NCI-H226 (cell line): ENCODE measurements around the gene C15orf40.

Experiments
- DNase-seq: peaks from one replicate; pipeline ENCODE4 v3.0.0-alpha.2; 2015

The C15orf40 gene

DNA sequence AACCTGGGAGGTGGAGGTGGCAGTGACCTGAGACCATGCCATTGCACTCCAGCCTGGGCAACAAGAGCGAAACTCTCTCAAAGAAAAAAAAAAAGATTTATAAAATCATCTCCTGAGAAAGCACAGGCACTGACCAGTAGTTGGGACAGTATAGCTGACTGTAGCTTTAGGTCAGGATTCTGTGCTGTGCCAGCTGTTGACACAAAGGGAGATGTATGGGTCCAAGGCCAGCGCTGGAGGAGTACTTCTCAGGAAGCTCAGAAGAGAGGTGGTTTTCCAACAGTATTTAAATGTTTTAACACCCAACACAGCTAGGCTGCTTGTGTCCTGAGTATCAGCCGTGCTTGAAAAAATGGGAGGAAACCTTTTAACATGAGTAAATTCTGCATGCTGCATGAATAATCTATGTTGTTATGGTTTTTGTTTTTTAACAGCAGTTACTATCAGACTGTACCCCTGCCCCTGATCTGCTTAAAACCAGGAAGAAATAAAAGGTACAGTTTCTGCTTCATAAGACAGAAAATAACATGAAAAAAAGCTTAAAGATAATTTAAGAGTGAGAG is 18.9 kb downstream of the C15orf40 start:
- DNase-seq, result no peak

DNA sequence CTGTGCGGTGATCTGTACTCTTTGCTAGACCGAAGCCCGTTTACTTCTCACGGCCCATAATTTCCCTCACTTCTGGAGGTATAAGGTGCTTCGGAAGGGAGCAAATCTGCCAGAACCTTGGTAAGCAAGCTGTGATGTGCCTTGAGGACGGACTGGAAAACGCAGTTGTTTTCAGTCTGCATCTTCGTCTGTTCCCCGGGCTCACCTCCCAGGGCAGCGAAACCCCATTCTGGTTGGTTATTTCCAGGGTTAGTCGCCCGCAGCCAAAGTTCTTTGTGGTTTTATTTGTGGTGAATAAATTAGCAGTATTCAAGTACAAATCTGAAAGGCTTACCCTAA is 25.0 kb downstream of the C15orf40 start:
- DNase-seq, result no peak

GRCh38 chr15:82985688-82986441 is 25.6 kb downstream of the C15orf40 start, which contains the start of gene RAMAC:
Gene RAMAC (plus strand): TSS chr15:82986210. CDS start chr15:82989019, 2,809 bp downstream.
- peak; percentile 97 for DNase-seq

DNA sequence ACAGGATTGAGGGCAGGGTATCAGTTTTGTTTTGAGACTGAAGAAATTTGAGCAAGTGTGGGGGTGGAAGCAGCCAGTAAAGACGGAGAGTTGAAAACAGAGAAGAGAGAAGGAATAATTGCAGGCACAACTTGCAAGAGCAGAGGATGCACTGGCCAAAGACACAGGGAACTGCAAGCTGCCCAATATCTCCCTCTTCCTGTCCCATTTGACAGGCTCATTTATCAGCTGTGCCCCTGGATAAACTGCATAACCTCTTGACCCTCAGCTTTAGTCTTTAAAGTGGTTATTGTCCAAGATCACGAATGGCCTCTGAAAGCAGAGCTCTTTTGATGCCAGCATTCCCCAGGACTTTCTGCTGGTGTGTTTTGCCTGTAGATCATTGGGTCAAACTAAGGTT is 30.5 kb downstream of the C15orf40 start:
- DNase-seq, result no peak

DNA sequence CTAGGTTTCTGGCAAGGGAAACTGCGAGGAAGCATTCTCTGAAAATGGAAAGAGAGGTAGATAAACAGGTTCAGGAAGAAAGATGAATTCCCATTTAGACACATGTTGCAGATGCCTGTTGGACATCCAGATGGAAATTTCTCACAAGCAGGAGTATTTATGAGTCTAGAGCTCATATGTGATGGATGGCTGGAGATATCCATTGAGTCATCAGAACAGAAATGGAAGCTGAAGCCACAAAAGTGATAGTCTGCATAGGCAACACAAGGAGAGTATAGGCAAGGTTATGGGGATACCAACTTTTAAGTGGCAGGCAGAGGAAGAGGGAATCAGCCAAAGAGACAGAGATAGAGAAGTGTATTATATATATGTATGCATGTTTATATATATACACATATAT is 31.7 kb downstream of the C15orf40 start:
- DNase-seq, result peak; percentile 18

- DNase-seq, result no peak
Measured at GRCh38 chr15:82978438-82978837, 33.0 kb downstream of the C15orf40 start.

GRCh38 chr15:82977076-82977475 is 34.4 kb downstream of the C15orf40 start:
- no peak for DNase-seq

- DNase-seq, result no peak
Measured at GRCh38 chr15:82972990-82973389, 38.4 kb downstream of the C15orf40 start.

DNA sequence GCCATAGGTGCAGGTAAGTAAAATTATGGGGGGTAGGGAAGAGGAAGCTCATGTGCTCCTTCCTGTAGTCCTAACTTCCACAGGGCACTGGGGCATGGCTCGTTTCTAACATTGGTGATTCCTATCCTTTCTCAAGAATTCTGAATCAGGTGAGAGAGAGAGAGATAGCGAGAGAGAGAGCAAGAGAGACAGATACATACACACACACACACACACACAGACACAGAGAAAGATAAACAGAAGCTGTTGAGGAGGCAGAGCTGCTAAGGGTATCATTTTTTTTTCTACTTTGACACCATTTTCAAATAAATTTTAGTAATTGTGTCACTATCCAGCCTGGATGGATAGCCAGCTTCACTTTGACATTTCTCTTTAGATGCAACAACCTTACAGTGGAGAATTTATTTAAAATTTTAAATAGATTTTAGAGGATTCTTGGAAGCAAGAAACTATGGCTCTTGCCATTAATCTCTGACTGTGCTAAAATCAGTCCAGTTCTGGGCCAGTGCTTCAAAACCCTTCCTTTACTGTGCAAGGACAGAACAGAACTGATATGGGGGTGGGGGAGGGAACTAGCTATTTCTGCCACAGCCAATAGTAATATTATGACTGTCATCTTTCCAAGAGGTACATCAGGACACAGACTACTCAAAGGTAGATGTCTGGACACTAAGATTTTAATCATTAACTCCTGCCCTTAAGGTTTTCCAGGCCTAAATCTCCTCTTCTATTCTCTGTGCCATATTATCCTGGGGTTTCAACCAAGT is 40.0 kb downstream of the C15orf40 start:
- no peak for DNase-seq

DNA sequence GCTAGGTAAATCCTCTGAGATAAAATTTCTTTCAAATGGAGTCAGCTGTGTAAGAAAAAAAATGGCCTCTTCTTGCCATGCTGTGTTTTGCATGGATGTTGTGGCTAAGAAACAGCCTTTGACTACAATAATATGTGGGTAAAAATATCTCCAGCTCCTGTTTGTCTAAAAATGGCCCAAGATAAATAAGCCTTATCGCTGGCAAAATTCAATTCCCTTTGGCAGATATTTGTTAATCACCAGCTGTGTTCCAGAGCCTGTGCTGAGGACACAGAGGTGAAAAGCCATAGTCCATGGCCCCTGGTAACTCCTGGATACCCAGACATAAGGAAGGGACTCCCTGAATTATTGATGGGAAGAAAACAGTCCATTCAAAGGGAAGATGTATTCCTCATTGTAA is 40.7 kb downstream of the C15orf40 start:
- DNase-seq, result no peak

DNA sequence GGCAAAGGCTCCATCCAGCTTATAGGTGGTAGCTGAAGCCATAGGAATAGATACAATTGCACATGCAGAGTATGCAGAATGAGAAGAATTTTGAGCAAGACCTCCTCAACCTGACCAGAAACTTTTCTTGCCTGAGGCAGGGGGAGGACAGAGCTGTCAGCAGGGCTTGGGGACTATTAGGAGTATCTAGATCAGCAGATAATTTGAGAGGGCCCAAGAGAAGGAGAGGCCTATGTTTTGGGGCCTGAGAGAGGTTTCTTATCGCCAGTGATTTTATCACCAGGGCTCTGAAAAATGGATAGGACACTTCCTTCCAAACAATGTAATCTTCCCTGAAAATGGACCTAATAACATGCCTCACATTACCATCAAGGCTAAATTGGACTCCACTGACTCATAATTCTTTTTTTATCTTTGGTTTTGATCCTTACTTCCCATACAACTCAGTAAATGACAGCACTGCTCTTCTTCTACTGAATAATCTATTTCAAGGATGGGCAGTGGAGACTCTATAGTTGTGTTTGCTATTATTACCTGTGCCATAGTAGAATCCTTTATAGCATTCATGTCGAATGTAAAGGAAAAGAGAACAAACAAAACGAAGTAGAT is 41.3 kb downstream of the C15orf40 start:
- no peak for DNase-seq

GRCh38 chr15:82969353-82969752 is 42.1 kb downstream of the C15orf40 start:
- no peak for DNase-seq

GRCh38 chr15:82968066-82968465 is 43.4 kb downstream of the C15orf40 start:
- DNase-seq, result peak; percentile 68

DNA sequence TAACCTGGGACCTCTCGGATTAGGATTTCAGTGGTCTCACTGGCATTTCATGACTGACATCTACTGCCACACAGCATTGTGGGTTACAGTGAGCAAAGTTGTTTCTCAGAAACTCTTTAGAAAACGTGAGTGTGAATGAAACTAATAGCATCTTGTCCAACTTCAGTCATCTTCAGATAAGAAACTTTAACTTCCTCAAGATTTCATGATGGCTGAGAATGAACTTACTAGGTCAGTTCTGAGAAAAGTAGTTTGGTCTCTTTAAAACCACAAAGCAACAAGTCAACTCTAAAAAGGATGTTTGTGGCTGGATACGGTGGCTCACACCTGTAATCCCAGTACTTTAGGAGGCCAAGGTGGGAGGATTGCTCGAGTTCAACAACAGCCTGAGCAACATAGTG is 44.8 kb downstream of the C15orf40 start:
- DNase-seq, result no peak

GRCh38 chr15:82964890-82965289 is 46.5 kb downstream of the C15orf40 start:
- DNase-seq, result no peak

- no peak for DNase-seq
Measured at GRCh38 chr15:82963471-82964341, 47.7 kb downstream of the C15orf40 start.

DNA sequence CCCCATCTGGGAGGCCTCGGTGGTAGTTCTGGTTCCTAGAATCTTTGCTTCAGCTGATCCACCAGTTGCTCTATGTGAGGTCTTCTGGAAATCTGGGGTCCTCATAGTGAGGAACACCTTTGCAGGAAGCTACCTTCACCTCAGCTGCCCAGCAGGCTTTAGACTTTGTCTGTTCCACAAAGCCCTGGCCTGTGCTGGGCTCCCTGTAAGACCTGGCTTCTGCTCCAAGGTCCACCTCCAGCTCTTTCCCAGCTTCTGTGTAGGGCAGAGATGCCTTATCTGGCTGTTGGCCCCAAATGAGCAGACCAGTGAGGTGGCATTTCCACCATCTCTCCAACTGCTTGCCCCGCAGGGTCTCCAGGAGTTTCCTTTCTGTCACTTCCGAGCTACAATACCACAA is 50.7 kb downstream of the C15orf40 start:
- no peak for DNase-seq

GRCh38 chr15:82959423-82959822 is 52.0 kb downstream of the C15orf40 start:
- DNase-seq, result no peak

- no peak for DNase-seq
Measured at GRCh38 chr15:82958638-82959037, 52.8 kb downstream of the C15orf40 start.

DNA sequence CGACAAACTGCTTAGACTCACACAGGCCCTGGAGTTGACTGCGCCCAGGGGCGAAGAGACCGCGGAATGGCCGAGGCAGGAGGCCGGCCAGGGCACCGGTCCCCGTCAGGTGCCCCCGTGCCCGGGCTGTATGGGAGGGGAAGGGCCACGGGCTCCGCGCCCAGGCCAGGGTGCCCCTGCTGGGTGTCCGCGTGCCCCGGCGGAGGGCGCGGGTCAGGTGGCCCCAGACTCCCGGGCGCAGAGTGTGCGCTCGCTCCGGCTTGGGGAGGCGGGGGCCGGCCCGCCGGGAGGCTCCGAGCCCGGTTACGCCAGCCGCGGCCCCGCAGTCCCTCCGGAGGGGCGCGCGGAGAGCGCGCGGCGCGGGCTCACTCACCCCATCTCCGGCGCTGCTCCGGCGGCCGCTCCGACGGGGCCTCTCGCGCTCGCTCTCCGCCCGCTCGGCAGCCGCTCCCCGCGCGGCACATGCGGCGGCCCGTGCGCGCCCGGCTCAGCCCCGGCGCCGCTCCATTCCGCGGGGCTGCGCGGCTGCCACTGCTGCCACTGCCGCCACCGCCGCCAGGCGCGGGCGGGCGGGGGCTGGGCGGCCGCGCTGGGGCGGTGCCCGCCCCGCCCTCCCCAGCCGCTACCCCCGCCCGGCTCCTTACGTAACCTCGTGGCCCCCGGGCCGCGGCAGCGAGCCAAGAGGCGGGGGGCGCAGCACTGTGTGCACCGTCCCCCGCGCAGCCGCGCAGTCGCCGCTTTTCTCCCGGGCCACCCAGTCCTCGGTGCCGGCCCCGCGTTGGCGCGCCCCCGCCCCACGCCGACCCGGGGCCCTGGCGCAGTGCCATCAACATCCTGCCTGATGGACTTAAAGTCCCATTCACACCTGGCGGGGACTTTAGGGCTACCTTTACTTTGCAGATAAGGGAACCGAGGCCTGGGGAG is 59.0 kb downstream of the C15orf40 start, which contains the start of gene HOMER2:
HOMER2 (minus strand) TSS at position 563 of the 924 bp plus-strand sequence; CDS start at position 378, 185 bp downstream.
- DNase-seq, result peak; percentile 9

DNA sequence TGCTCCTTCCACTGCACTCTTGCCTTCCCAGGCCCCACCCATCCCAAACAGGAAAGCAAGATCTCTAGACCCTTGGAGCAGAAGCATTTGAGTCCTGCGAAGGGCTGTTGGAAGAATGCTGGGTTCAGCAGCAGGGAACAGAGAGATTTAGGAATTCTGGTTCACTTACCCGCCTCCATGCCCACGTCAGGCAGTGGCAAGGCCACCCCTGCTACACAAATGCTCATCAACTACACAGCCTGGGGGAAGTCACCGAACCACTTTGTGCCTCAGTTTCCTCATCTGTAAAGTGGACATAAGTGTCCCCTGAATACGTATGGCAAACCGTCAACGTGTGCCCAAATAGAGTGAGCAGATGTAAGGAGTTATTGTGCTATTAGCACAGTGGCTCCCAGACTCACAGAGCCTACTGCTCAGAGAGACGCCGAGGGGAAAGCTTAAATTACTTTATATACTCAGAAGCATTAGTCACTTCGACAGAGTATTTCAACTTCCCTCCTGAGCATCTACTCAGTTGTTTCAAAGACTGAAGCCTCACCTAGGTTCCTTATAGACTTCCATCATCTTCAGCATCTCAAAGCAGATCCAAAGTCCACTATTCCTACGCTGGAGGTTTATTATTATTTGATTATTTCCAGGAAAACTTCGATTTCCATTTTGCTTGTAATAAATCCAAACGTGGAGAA is 59.8 kb downstream of the C15orf40 start:
- no peak for DNase-seq
